Measurements from ENCODE around the gene CNTNAP2. TPM values are rescaled to one million over a fixed set of nuclear protein-coding genes. Genes with fewer than 3 reads are reported as not detected.

The CNTNAP2 gene
- total and polyA plus RNA-seq, 2 of the 13 experiments (the other 11 are each of a cell fraction or from before 2014, with no cell fraction given) = 0.40 to 0.42 TPM

GRCh38 chr7:147678943-147679342 lies 1562.3 kb downstream of the CNTNAP2 start:
- no peak overlapping the region for H3K27ac ChIP-seq (ENCODE audit: extremely low read length, insufficient read depth, low read length)
- no peak overlapping the region for H3K9ac ChIP-seq (ENCODE audit: insufficient read depth, low read depth, low read length)
- H3K9me3 ChIP-seq (ENCODE audit: low read length) = peaks cover 13% of the 10 kb centered on the region; the same call in 1 of the 2 replicates
- no peak overlapping the region for H3K4me3 ChIP-seq (replicated peaks in 1 of 3; ENCODE audit: insufficient read depth in 1 of 3, low read depth in 2 of 3, low read length in 3 of 3)
- no peaks in the 10 kb centered on the region for H4K20me1 ChIP-seq (ENCODE audit: insufficient read depth, low read length)
- no peaks in the 10 kb centered on the region for H3K79me2 ChIP-seq (ENCODE audit: insufficient read depth, low read length)
- CTCF ChIA-PET (ENCODE audit: low intra/inter-chr PET ratio, low total read pairs) = no interaction called here
- BruUV-seq (replicated peaks) = no TSS peak
- no peaks in the 10 kb centered on the region for H3K36me3 ChIP-seq (replicated peaks in 1 of 2; ENCODE audit: control insufficient read depth in 1 of 2, insufficient read depth in 2 of 2, low read length in 2 of 2)
- WGBS (ENCODE audit: low lambda C conversion rate) = 7% methylated on average over 1 of the region's 1 CpG
- no peaks in the 10 kb centered on the region for H3K27me3 ChIP-seq (ENCODE audit: control insufficient read depth in 1 of 2, insufficient read depth in 2 of 2, low read length in 2 of 2)
- FAIRE-seq = no peak
- DNase-seq (ENCODE audit: low spot score) = no peak
- intact Hi-C loops (cut with micrococcal nuclease; ENCODE audit: unreplicated experiment) = no loop called here
- H3K4me1 ChIP-seq (ENCODE audit: insufficient read depth, low read length) = no peaks in the 10 kb centered on the region
- POLR2A ChIA-PET = no interaction called here
- no peak for ATAC-seq
- in situ Hi-C loops (cut with HindIII; ENCODE audit: extremely low pct_ligation_motif_present, low pct_unique_long_range_greater_than_20kb) = no loop called here
- H2AFZ ChIP-seq (ENCODE audit: low read length) = no peak overlapping the region
- no peak overlapping the region for H3K4me2 ChIP-seq (ENCODE audit: low read depth, low read length)
- TF ChIP-seq YEATS2 (CRISPR knock-in tag; IDR thresholded peaks at IDR 0.05; ENCODE audit: borderline replicate concordance) (no peak), POGZ (CRISPR knock-in tag; IDR thresholded peaks at IDR 0.05) (no peak), SP140L (CRISPR knock-in tag; IDR thresholded peaks at IDR 0.05; ENCODE audit: borderline replicate concordance) (no peak), ZXDC (CRISPR knock-in tag; IDR thresholded peaks at IDR 0.05) (no peak), FIP1L1 (IDR thresholded peaks at IDR 0.05; ENCODE audit: borderline replicate concordance, insufficient read depth, low read depth, low read length) (no peak), ZFX (CRISPR knock-in tag; IDR thresholded peaks at IDR 0.05; ENCODE audit: low read depth) (no peak), ZNF354B (CRISPR knock-in tag; IDR thresholded peaks at IDR 0.05) (no peak), ZNF547 (CRISPR knock-in tag; IDR thresholded peaks at IDR 0.05) (no peak), ZNF607 (CRISPR knock-in tag; IDR thresholded peaks at IDR 0.05; ENCODE audit: borderline replicate concordance) (no peak), MXI1 (IDR thresholded peaks at IDR 0.05; ENCODE audit: borderline replicate concordance, low read depth, low read length) (no peak), ZNF749 (CRISPR knock-in tag; IDR thresholded peaks at IDR 0.05; ENCODE audit: borderline replicate concordance) (no peak), KMT2A (CRISPR knock-in tag; IDR thresholded peaks at IDR 0.05) (no peak), ZNF446 (CRISPR knock-in tag; IDR thresholded peaks at IDR 0.05) (no peak), STAG1 (CRISPR knock-in tag; IDR thresholded peaks at IDR 0.05) (no peak)
- TF ChIP-seq, protein P1, sequence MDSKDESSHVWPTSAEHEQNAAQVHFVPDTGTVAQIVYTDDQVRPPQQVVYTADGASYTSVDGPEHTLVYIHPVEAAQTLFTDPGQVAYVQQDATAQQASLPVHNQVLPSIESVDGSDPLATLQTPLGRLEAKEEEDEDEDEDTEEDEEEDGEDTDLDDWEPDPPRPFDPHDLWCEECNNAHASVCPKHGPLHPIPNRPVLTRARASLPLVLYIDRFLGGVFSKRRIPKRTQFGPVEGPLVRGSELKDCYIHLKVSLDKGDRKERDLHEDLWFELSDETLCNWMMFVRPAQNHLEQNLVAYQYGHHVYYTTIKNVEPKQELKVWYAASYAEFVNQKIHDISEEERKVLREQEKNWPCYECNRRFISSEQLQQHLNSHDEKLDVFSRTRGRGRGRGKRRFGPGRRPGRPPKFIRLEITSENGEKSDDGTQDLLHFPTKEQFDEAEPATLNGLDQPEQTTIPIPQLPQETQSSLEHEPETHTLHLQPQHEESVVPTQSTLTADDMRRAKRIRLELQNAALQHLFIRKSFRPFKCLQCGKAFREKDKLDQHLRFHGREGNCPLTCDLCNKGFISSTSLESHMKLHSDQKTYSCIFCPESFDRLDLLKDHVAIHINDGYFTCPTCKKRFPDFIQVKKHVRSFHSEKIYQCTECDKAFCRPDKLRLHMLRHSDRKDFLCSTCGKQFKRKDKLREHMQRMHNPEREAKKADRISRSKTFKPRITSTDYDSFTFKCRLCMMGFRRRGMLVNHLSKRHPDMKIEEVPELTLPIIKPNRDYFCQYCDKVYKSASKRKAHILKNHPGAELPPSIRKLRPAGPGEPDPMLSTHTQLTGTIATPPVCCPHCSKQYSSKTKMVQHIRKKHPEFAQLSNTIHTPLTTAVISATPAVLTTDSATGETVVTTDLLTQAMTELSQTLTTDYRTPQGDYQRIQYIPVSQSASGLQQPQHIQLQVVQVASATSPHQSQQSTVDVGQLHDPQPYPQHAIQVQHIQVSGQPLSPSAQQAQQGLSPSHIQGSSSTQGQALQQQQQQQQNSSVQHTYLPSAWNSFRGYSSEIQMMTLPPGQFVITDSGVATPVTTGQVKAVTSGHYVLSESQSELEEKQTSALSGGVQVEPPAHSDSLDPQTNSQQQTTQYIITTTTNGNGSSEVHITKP (CRISPR knock-in tag; IDR thresholded peaks at IDR 0.05; ENCODE audit: low read depth) = no peak
- TF ChIP-seq, protein P2, sequence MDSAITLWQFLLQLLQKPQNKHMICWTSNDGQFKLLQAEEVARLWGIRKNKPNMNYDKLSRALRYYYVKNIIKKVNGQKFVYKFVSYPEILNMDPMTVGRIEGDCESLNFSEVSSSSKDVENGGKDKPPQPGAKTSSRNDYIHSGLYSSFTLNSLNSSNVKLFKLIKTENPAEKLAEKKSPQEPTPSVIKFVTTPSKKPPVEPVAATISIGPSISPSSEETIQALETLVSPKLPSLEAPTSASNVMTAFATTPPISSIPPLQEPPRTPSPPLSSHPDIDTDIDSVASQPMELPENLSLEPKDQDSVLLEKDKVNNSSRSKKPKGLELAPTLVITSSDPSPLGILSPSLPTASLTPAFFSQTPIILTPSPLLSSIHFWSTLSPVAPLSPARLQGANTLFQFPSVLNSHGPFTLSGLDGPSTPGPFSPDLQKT (CRISPR knock-in tag; IDR thresholded peaks at IDR 0.05; ENCODE audit: borderline replicate concordance) = no peak
- TF ChIP-seq, protein P3, sequence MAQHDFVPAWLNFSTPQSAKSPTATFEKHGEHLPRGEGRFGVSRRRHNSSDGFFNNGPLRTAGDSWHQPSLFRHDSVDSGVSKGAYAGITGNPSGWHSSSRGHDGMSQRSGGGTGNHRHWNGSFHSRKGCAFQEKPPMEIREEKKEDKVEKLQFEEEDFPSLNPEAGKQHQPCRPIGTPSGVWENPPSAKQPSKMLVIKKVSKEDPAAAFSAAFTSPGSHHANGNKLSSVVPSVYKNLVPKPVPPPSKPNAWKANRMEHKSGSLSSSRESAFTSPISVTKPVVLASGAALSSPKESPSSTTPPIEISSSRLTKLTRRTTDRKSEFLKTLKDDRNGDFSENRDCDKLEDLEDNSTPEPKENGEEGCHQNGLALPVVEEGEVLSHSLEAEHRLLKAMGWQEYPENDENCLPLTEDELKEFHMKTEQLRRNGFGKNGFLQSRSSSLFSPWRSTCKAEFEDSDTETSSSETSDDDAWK (CRISPR knock-in tag; IDR thresholded peaks at IDR 0.05) = no peak
